Mesenchymal stem cell (in vitro differentiated cells and primary cell): ENCODE measurements around the gene GDPD3.

Experiments used
- DNase-seq: peaks from one replicate; pipeline ENCODE4 v3.0.0-alpha.2; 2013
- H2AFZ ChIP-seq: one replicate; pipeline ENCODE4 v1.6.1; 2013; ENCODE audit warnings: low read depth, mild to moderate bottlenecking, control low read depth, inconsistent platforms, low read length, moderate library complexity
- H2AK5ac ChIP-seq: 2 replicates; pipeline ENCODE4 v1.6.1; 2013; ENCODE audit warnings: low read length, moderate library complexity, mild to moderate bottlenecking, inconsistent platforms; ENCODE audit not compliant: severe bottlenecking
- H2BK120ac ChIP-seq: one replicate; pipeline ENCODE4 v1.6.1; 2013; ENCODE audit warnings: low read depth, mild to moderate bottlenecking, inconsistent platforms, low read length, moderate library complexity
- H2BK12ac ChIP-seq, 2 experiments: one replicate each; pipeline ENCODE4 v1.6.1; 2013; ENCODE audit warnings: inconsistent platforms in 2 of 2, low read length in 2 of 2, mild to moderate bottlenecking in 2 of 2, moderate library complexity in 2 of 2, control low read depth in 1 of 2
- H2BK15ac ChIP-seq: one replicate; pipeline ENCODE4 v1.6.1; 2013; ENCODE audit warnings: mild to moderate bottlenecking, low read depth, inconsistent platforms; ENCODE audit not compliant: poor library complexity, severe bottlenecking
- H2BK5ac ChIP-seq: 2 replicates; pipeline ENCODE4 v1.6.1; 2013; ENCODE audit warnings: low read depth, mild to moderate bottlenecking, low read length, control low read depth, inconsistent platforms; ENCODE audit not compliant: poor library complexity, severe bottlenecking
- H3K14ac ChIP-seq, 2 experiments: one replicate each; pipeline ENCODE4 v1.6.1; 2013; ENCODE audit warnings: inconsistent platforms in 2 of 2, low read length in 2 of 2, control low read depth in 1 of 2, mild to moderate bottlenecking in 1 of 2, moderate library complexity in 1 of 2
- H3K18ac ChIP-seq, 2 experiments: one replicate each; pipeline ENCODE4 v1.6.1; 2013; ENCODE audit warnings: inconsistent platforms in 2 of 2, low read length in 2 of 2, control low read depth in 1 of 2, low read depth in 1 of 2, mild to moderate bottlenecking in 1 of 2
- H3K23ac ChIP-seq, 2 experiments: one replicate each; pipeline ENCODE4 v1.6.1; 2013; ENCODE audit warnings: inconsistent platforms in 2 of 2, low read length in 2 of 2, mild to moderate bottlenecking in 2 of 2, moderate library complexity in 2 of 2, control low read depth in 1 of 2
- H3K27ac ChIP-seq: 2 replicates; pipeline ENCODE4 v1.5.1; 2013; ENCODE audit warnings: mild to moderate bottlenecking, moderate library complexity, low read length, control low read depth, inconsistent platforms; ENCODE audit not compliant: poor library complexity, severe bottlenecking
- H3K27me3 ChIP-seq, 2 experiments: 2 replicates each; pipeline versions ENCODE4 v1.6.1 to v1.7.0; 2013; ENCODE audit warnings: low read length in 2 of 2, mild to moderate bottlenecking in 2 of 2, moderate library complexity in 2 of 2, control low read depth in 1 of 2, inconsistent platforms in 1 of 2; ENCODE audit not compliant: control insufficient read depth in 1 of 2, insufficient read depth in 1 of 2
- H3K36me3 ChIP-seq, 2 experiments: 2 replicates each; pipeline versions ENCODE4 v1.6.1 to v1.7.0; 2013; ENCODE audit warnings: low read length in 2 of 2, control low read depth in 1 of 2, inconsistent platforms in 1 of 2, low read depth in 1 of 2, mild to moderate bottlenecking in 1 of 2; ENCODE audit not compliant: insufficient read depth in 2 of 2, control insufficient read depth in 1 of 2
- H3K4ac ChIP-seq, 2 experiments: one replicate each; pipeline ENCODE4 v1.6.1; 2013; ENCODE audit warnings: inconsistent platforms in 2 of 2, low read length in 2 of 2, mild to moderate bottlenecking in 2 of 2, moderate library complexity in 2 of 2, control low read depth in 1 of 2, low read depth in 1 of 2
- H3K4me1 ChIP-seq: 2 replicates; pipeline ENCODE4 v1.6.1; 2013; ENCODE audit warnings: low read depth, low read length, control low read depth; ENCODE audit not compliant: control insufficient read depth, insufficient read depth
- H3K4me2 ChIP-seq: 2 replicates; pipeline ENCODE4 v1.6.1; 2013; ENCODE audit warnings: low read length, mild to moderate bottlenecking, inconsistent platforms; ENCODE audit not compliant: poor library complexity, severe bottlenecking
- H3K4me3 ChIP-seq, 2 experiments: 2 replicates each; pipeline versions ENCODE4 v1.5.1 to v1.7.0; 2013; ENCODE audit warnings: low read length in 2 of 2, mild to moderate bottlenecking in 2 of 2, control low read depth in 1 of 2, low read depth in 1 of 2; ENCODE audit not compliant: insufficient read depth in 1 of 2
- H3K79me1 ChIP-seq: replicated peaks from 2 replicates; pipeline ENCODE4 v1.6.1; 2013; ENCODE audit warnings: mild to moderate bottlenecking, control low read depth, low read length, inconsistent platforms; ENCODE audit not compliant: poor library complexity, severe bottlenecking
- H3K9ac ChIP-seq: 2 replicates; pipeline ENCODE4 v1.7.0; 2013; ENCODE audit warnings: mild to moderate bottlenecking, low read length, moderate library complexity
- H3K9me3 ChIP-seq: 2 replicates; pipeline ENCODE4 v1.7.0; 2013; ENCODE audit warnings: mild to moderate bottlenecking, low read length; ENCODE audit not compliant: control insufficient read depth
- H4K8ac ChIP-seq: one replicate; pipeline ENCODE4 v1.6.1; 2013; ENCODE audit warnings: inconsistent platforms, mild to moderate bottlenecking, low read length, moderate library complexity
- H4K91ac ChIP-seq: one replicate; pipeline ENCODE4 v1.6.1; 2013; ENCODE audit warnings: mild to moderate bottlenecking, low read length, inconsistent platforms
- WGBS: methylation state at CpG from one replicate; pipeline ENCODE4 v1.1.7; 2013; ENCODE audit warnings: mixed read lengths; 5-methylcytosine and 5-hydroxymethylcytosine counted together

GDPD3 gene

DNA sequence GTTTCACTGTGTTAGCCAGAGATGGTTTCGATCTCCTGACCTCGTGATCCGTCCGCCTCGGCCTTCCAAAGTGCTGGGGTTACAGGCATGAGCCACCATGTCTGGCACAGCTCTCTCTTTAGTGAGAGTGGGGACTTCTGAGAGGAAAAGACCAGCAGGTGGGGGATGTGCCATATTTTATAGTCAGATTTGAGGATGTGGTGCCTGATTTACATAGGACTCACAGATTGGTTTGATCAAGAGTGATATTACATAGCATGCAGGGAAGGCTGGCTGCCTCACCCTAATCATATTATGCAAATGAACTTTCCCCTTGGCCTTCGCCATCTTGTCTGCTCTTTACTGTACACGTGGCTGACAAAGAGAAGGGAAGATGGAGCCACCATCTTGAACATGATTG, 37.8 kb upstream of the GDPD3 start:
- H3K4me1 ChIP-seq: no peaks in the 10 kb centered on the region
- no peaks in the 10 kb centered on the region for H3K36me3 ChIP-seq
- no peak overlapping the region for H3K4ac ChIP-seq
- H3K9ac ChIP-seq: no peak overlapping the region
- peak overlapping the region in 1 of 2 experiments; percentile 94 for H3K23ac ChIP-seq
- no peaks in the 10 kb centered on the region for H3K79me1 ChIP-seq
- H2BK12ac ChIP-seq: no peak overlapping the region
- H3K27ac ChIP-seq: no peak overlapping the region
- no peak overlapping the region for H2BK15ac ChIP-seq
- no peak overlapping the region for H2AK5ac ChIP-seq
- H3K4me3 ChIP-seq: no peak overlapping the region
- H3K27me3 ChIP-seq: no peaks in the 10 kb centered on the region
- DNase-seq: no peak
- H4K8ac ChIP-seq: no peak overlapping the region
- H4K91ac ChIP-seq: no peak overlapping the region
- no peak overlapping the region for H3K14ac ChIP-seq
- 74% methylated on average over 7 of the region's 7 CpGs for WGBS
- H3K9me3 ChIP-seq: peaks cover 10% of the 10 kb centered on the region
- peak overlapping the region; percentile 14 for H2AFZ ChIP-seq
- H3K18ac ChIP-seq: no peak overlapping the region
- no peak overlapping the region for H3K4me2 ChIP-seq
- no peak overlapping the region for H2BK5ac ChIP-seq
- H2BK120ac ChIP-seq: no peak overlapping the region

DNA sequence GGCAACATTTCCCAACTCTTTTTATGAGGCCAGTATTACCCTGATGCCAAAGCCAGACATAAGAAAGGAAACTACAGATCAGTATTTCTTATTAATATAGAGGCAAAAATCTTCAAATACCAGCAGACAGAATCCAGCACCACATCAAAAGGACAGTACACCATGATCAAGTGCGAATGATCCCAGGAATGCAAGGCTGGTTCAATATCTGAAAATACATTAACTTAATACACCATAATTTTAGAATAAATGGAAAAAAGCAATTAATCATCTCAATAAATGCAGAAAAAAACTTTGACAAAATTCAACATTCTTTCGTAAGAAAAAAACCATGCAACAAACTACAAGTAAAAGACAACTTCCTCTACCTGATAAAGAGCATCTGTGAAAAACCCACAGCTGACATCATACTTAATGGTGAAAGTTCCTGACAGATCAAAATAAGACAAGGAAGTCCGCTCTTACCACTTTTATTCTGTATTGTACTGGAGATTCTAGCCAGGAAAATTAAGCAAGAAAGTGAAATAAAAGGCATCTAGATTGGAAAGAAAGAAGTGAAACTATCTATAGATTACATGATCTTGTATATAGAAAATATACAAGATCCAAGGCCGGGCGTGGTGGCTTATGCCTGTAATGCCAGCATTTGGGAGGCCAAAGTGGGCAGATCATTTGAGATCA, 36.1 kb upstream of the GDPD3 start:
- Histone ChIP-seq H3K4me2 (no peak overlapping the region), H3K4ac (no peak overlapping the region), H3K27me3 (no peaks in the 10 kb centered on the region), H2AK5ac (no peak overlapping the region), H3K4me3 (no peak overlapping the region), H3K27ac (no peak overlapping the region), H3K9ac (no peak overlapping the region), H2BK120ac (no peak overlapping the region), H3K18ac (no peak overlapping the region), H3K23ac (no peak overlapping the region), H3K9me3 (peaks cover 10% of the 10 kb centered on the region), H2BK5ac (no peak overlapping the region), H3K36me3 (no peaks in the 10 kb centered on the region), H2BK12ac (no peak overlapping the region), H3K4me1 (no peaks in the 10 kb centered on the region), H3K14ac (no peak overlapping the region), H3K79me1 (no peaks in the 10 kb centered on the region), H2AFZ (no peak overlapping the region), H4K91ac (no peak overlapping the region), H4K8ac (no peak overlapping the region), H2BK15ac (no peak overlapping the region)
- 80% methylated on average over 4 of the region's 5 CpGs for WGBS
- DNase-seq: no peak

DNA sequence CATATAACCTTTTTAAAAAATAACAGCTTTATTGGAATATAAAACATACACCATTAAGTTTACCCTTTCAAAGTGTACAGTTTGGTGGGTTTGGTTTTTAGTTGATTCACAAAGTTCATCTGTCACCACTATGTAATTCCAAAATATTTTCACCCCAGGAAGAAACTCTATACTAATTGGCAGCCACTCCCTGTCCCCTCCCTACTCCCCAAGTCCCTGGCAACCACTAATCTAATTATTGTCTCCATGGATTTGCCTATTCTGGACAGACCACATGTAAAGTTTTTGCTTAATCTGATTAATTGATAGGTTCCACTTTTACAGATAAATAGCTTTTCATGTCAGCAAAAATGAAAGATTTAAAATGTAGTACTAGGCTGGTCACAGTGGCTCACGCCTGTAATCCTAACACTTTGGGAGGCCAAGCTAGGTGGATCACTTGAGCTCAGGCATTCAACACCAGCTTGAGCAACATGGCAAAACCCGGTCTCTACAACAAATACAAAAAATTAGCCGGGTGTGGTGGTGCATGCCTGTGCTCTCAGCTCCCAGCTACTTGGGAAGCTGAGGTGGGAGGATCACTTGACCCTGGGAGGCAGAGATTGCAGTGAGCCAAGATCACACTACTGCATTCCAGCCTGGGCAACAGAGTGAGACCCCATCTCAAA, 34.6 kb upstream of the GDPD3 start:
- no peak overlapping the region for H3K9ac ChIP-seq
- H4K8ac ChIP-seq: no peak overlapping the region
- H3K36me3 ChIP-seq: no peaks in the 10 kb centered on the region
- no peak overlapping the region for H2BK5ac ChIP-seq
- H2AK5ac ChIP-seq: no peak overlapping the region
- no peaks in the 10 kb centered on the region for H3K79me1 ChIP-seq
- peaks cover 0 to 5% of the 10 kb centered on the region in 2 experiments for H3K27me3 ChIP-seq
- no peak overlapping the region for H4K91ac ChIP-seq
- H3K27ac ChIP-seq: no peak overlapping the region
- H3K4ac ChIP-seq: no peak overlapping the region
- H3K9me3 ChIP-seq: peaks cover 10% of the 10 kb centered on the region
- H2BK120ac ChIP-seq: no peak overlapping the region
- no peak overlapping the region for H2BK15ac ChIP-seq
- H2BK12ac ChIP-seq: no peak overlapping the region
- no peak overlapping the region for H3K14ac ChIP-seq
- 83% methylated on average over 2 of the region's 3 CpGs for WGBS
- no peak for DNase-seq
- H3K23ac ChIP-seq: no peak overlapping the region
- H3K4me1 ChIP-seq: no peaks in the 10 kb centered on the region
- H3K18ac ChIP-seq: no peak overlapping the region
- no peak overlapping the region for H3K4me2 ChIP-seq
- H3K4me3 ChIP-seq: no peak overlapping the region
- no peak overlapping the region for H2AFZ ChIP-seq

DNA sequence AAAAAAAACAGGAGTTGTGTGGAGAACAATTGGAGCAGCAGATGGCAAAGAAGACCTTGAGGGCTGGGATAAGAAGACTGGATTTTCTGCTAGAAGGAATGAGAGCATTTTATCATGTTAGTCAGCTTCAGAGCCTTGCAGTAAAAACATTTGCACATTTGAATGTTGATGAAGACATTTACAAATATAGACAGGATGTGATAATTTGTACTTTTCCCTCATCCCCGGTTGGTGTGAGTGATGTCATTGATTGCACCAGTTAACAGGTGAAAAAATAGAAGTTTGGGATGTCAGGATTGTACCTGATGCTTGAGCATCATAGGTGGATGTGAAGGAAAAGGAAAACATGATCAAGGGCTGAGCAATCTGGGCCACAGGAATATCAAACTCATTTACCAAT, 32.3 kb upstream of the GDPD3 start:
- no peak overlapping the region for H2BK12ac ChIP-seq
- peaks cover 0 to 6% of the 10 kb centered on the region in 2 experiments for H3K27me3 ChIP-seq
- peaks cover 10% of the 10 kb centered on the region for H3K9me3 ChIP-seq
- H3K4me3 ChIP-seq: no peak overlapping the region
- no peak overlapping the region for H3K23ac ChIP-seq
- H2BK5ac ChIP-seq: no peak overlapping the region
- no peak overlapping the region for H2AK5ac ChIP-seq
- H4K91ac ChIP-seq: no peak overlapping the region
- no peak for DNase-seq
- H3K18ac ChIP-seq: no peak overlapping the region
- WGBS: 78% methylated on average over 1 of the region's 1 CpG
- H3K4ac ChIP-seq: no peak overlapping the region
- no peak overlapping the region for H3K27ac ChIP-seq
- no peaks in the 10 kb centered on the region for H3K79me1 ChIP-seq
- H3K14ac ChIP-seq: no peak overlapping the region
- H3K36me3 ChIP-seq: no peaks in the 10 kb centered on the region
- H3K4me1 ChIP-seq: no peaks in the 10 kb centered on the region
- no peak overlapping the region for H2AFZ ChIP-seq
- no peak overlapping the region for H2BK15ac ChIP-seq
- no peak overlapping the region for H4K8ac ChIP-seq
- H3K4me2 ChIP-seq: no peak overlapping the region
- no peak overlapping the region for H3K9ac ChIP-seq
- H2BK120ac ChIP-seq: no peak overlapping the region
